Erythroblast (primary cell): ENCODE measurements around the gene MRFAP1L1.

Experiments
- DNase-seq, 2 experiments: peaks; one replicate each; lab custom pipeline; 2025; lab: John Stamatoyannopoulos, UW
- GATA1 ChIP-seq: IDR thresholded peaks from 2 replicates; pipeline ENCODE4 v1.6.1; 2011; ENCODE audit warnings: low read depth, mild to moderate bottlenecking, control low read depth, low read length, moderate library complexity
- POLR2A ChIP-seq: IDR thresholded peaks from 2 replicates; pipeline ENCODE4 v1.6.1; 2011; ENCODE audit warnings: mild to moderate bottlenecking, low read length

The MRFAP1L1 gene

GRCh38 chr4:6730603-6731317 is 21.1 kb upstream of the MRFAP1L1 start:
- peak; percentile 67 for TF ChIP-seq POLR2A
- TF ChIP-seq GATA1 = peak; percentile 95
- DNase-seq = peak; percentile 97 to 99

GRCh38 chr4:6728320-6729029 is 18.8 kb upstream of the MRFAP1L1 start:
- TF ChIP-seq GATA1 (no peak), POLR2A (no peak)
- no peak for DNase-seq

GRCh38 chr4:6727943-6728250 is 18.2 kb upstream of the MRFAP1L1 start:
- TF ChIP-seq POLR2A (no peak), GATA1 (no peak)
- no peak for DNase-seq

- TF ChIP-seq POLR2A = no peak
- TF ChIP-seq GATA1 = no peak
- DNase-seq = no peak
These were observed 17.6 kb upstream of the MRFAP1L1 start for GRCh38 chr4:6727081-6727942.

- peak in 1 of 2 experiments; percentile 34 for DNase-seq
These were observed 15.8 kb upstream of the MRFAP1L1 start for GRCh38 chr4:6725427-6725961.

GRCh38 chr4:6724421-6725111 is 14.9 kb upstream of the MRFAP1L1 start:
- DNase-seq = no peak
- TF ChIP-seq GATA1 = no peak
- no peak for TF ChIP-seq POLR2A

GRCh38 chr4:6723851-6724250 is 14.2 kb upstream of the MRFAP1L1 start:
- DNase-seq = no peak
- no peak for TF ChIP-seq GATA1
- TF ChIP-seq POLR2A = no peak

GRCh38 chr4:6722891-6723290 is 13.2 kb upstream of the MRFAP1L1 start:
- TF ChIP-seq POLR2A (no peak), GATA1 (no peak)
- DNase-seq = no peak

- no peak for DNase-seq
- TF ChIP-seq POLR2A = no peak
- no peak for TF ChIP-seq GATA1
These were observed 11.5 kb upstream of the MRFAP1L1 start for GRCh38 chr4:6721121-6721520.

- TF ChIP-seq POLR2A (no peak), GATA1 (no peak)
- DNase-seq = peak; percentile 80 to 90
These were observed 10.6 kb upstream of the MRFAP1L1 start for GRCh38 chr4:6720202-6720699.

GRCh38 chr4:6719611-6720179 is 10.0 kb upstream of the MRFAP1L1 start:
- TF ChIP-seq POLR2A = no peak
- TF ChIP-seq GATA1 = no peak
- DNase-seq = no peak

- TF ChIP-seq GATA1 = no peak
- no peak for TF ChIP-seq POLR2A
- DNase-seq = no peak
These were observed 9.4 kb upstream of the MRFAP1L1 start for GRCh38 chr4:6718932-6719610.
